IPS-11a (cell line): ENCODE measurements around the gene SFMBT1.
"Not testable (repeated sequence)": the region's sequence is repeated elsewhere in the genome, so short reads cannot be mapped to it uniquely, and the experiment has no call there.

Experiments used
- H3K4me3 ChIP-seq: one replicate; pipeline ENCODE4 v1.5.1; 2013; ENCODE audit warnings: low read depth, low read length, control low read depth

The SFMBT1 gene

GRCh38 chr3:53039376-53039752 is 6.5 kb downstream of the SFMBT1 start:
- H3K4me3 ChIP-seq, result no peak overlapping the region

- H3K4me3 ChIP-seq, result no peak overlapping the region
Measured at GRCh38 chr3:53038679-53039375, 7.0 kb downstream of the SFMBT1 start.

- no peak overlapping the region for H3K4me3 ChIP-seq
Measured at GRCh38 chr3:53035825-53036619, 9.9 kb downstream of the SFMBT1 start.

- not testable (repeated sequence) for H3K4me3 ChIP-seq
Measured at GRCh38 chr3:53035018-53035417, 10.9 kb downstream of the SFMBT1 start.

- not testable (repeated sequence) for H3K4me3 ChIP-seq
Measured at GRCh38 chr3:53034411-53034810, 11.5 kb downstream of the SFMBT1 start.

- H3K4me3 ChIP-seq, result no peak overlapping the region
Measured at GRCh38 chr3:53032609-53033008, 13.3 kb downstream of the SFMBT1 start.

- H3K4me3 ChIP-seq, result no peak overlapping the region
Measured at GRCh38 chr3:53030619-53031449, 15.0 kb downstream of the SFMBT1 start.

GRCh38 chr3:53028641-53029040 is 17.2 kb downstream of the SFMBT1 start:
- H3K4me3 ChIP-seq, result no peak overlapping the region

GRCh38 chr3:53027254-53027844 is 18.5 kb downstream of the SFMBT1 start:
- no peak overlapping the region for H3K4me3 ChIP-seq

- H3K4me3 ChIP-seq, result no peak overlapping the region
Measured at GRCh38 chr3:53026382-53027162, 19.3 kb downstream of the SFMBT1 start.

GRCh38 chr3:53024315-53024714 is 21.6 kb downstream of the SFMBT1 start:
- H3K4me3 ChIP-seq, result no peak overlapping the region

- no peak overlapping the region for H3K4me3 ChIP-seq
Measured at GRCh38 chr3:53023072-53023823, 22.6 kb downstream of the SFMBT1 start.

- no peak overlapping the region for H3K4me3 ChIP-seq
Measured at GRCh38 chr3:53022647-53023046, 23.2 kb downstream of the SFMBT1 start.

- H3K4me3 ChIP-seq, result no peak overlapping the region
Measured at GRCh38 chr3:53016236-53016635, 29.6 kb downstream of the SFMBT1 start.

- H3K4me3 ChIP-seq, result no peak overlapping the region
Measured at GRCh38 chr3:53011324-53011723, 34.5 kb downstream of the SFMBT1 start.

- H3K4me3 ChIP-seq, result no peak overlapping the region
Measured at GRCh38 chr3:53009826-53010539, 35.9 kb downstream of the SFMBT1 start.

GRCh38 chr3:53008932-53009331 is 36.9 kb downstream of the SFMBT1 start:
- no peak overlapping the region for H3K4me3 ChIP-seq

GRCh38 chr3:53005854-53006513 is 39.9 kb downstream of the SFMBT1 start:
- H3K4me3 ChIP-seq, result no peak overlapping the region

- H3K4me3 ChIP-seq, result no peak overlapping the region
Measured at GRCh38 chr3:53005338-53005737, 40.5 kb downstream of the SFMBT1 start.
